Right renal pelvis (tissue), 4 donors: ENCODE results near the gene SDK1. TPM values are rescaled to one million over a fixed set of nuclear protein-coding genes. Genes with fewer than 3 reads are reported as not detected.

Experiments used
- DNase-seq, 4 donors: peaks; one replicate each; pipeline ENCODE4 v3.0.0-alpha.2; 2013; ENCODE audit warnings: low read depth in 4 of 4, low spot score in 3 of 4, missing footprints in 1 of 4
- polyA plus RNA-seq, 4 donors: library from polyadenylated mRNA; unstranded; fragments of 120-200 nt; gene quantifications; one replicate each; pipeline ENCODE4 v1.2.1, GENCODE V29; 2013; ENCODE audit not compliant: insufficient read length in 4 of 4

SDK1 gene
- polyA plus RNA-seq, 4 donors = 6.8 to 8.2 (median 6.9) TPM

- DNase-seq = no peak
Observed at GRCh38 chr7:3757059-3757458, 456.0 kb downstream of the SDK1 start.

DNA sequence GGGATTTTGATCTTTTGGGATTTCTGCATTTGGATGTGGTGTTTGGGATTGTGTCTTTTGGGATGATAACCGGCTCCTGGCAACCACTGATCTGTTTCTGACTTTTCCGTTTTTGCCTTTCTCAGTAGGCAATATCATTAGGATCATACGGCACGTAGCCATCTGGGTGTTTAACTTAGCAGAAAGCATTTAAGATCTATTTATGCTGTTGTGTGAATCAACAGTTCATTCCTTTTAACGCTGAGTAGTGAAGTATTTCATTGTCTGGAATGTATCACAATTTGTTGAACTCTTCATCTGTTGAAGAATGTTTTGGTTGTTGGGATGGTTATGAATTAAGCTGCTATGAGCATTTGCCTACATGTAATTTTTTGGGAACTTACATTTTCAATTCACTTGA is 459.6 kb downstream of the SDK1 start:
- DNase-seq = no peak

- DNase-seq = no peak
Observed at GRCh38 chr7:3762146-3762831, 461.2 kb downstream of the SDK1 start.

GRCh38 chr7:3767917-3768777 is 467.1 kb downstream of the SDK1 start:
- no peak for DNase-seq

DNA sequence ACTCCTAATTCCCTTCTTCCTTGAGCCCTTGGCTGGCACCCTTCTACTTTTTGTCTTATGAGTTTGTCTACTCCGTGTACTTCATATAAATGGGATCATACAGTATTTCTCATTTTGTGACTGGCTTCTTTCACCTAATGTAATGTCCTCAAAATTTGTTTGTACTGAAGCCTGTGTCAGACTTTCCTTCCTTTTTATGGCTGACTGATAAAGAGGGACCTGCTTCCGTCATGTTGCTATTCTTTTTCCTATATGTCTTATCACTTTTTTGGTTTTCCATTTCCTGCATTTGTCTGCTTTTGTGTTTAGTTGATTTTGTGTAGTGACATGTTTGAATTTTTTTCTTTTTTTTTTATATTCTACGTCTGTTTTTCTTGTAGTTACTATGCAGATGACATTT is 470.9 kb downstream of the SDK1 start:
- DNase-seq = no peak

- no peak for DNase-seq
Observed at GRCh38 chr7:3778345-3778744, 477.3 kb downstream of the SDK1 start.

- no peak for DNase-seq
Observed at GRCh38 chr7:3780016-3780415, 479.0 kb downstream of the SDK1 start.

- no peak for DNase-seq
Observed at GRCh38 chr7:3780525-3780924, 479.5 kb downstream of the SDK1 start.

GRCh38 chr7:3781607-3782006 is 480.6 kb downstream of the SDK1 start:
- DNase-seq = no peak

DNA sequence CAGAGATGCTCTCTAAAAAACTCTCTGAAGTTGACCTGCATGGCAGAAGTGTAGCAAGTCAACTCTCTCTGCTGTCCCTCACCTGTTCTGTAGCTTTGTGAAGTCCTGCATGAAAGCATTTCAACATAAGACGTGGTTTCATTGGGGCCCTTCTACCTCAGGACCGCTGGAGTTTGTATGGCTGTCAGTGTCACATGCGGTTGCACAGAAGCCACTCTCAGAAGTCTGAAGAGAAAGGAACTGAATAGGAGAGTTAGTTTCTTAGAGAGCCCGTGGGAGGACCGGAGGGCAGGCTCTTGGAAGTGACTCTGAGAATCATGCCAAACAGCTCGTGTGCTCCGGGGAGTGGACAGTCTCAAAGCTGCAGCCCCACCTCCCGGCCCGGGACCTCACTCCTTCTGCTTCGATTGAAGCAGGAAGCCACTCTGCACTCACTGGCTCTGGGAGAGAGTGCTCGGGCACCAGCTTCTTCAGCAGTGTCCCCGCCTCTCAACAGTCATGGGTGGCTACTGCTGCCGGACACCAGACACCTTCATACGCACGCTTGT is 486.7 kb downstream of the SDK1 start:
- DNase-seq = peak in 1 of 4 donors; percentile 29

GRCh38 chr7:3790803-3791202 is 489.8 kb downstream of the SDK1 start:
- DNase-seq = no peak

GRCh38 chr7:3791327-3791726 is 490.3 kb downstream of the SDK1 start:
- no peak for DNase-seq

- DNase-seq = no peak
Observed at GRCh38 chr7:3795141-3795540, 494.1 kb downstream of the SDK1 start.

- no peak for DNase-seq
Observed at GRCh38 chr7:3795781-3796180, 494.7 kb downstream of the SDK1 start.

DNA sequence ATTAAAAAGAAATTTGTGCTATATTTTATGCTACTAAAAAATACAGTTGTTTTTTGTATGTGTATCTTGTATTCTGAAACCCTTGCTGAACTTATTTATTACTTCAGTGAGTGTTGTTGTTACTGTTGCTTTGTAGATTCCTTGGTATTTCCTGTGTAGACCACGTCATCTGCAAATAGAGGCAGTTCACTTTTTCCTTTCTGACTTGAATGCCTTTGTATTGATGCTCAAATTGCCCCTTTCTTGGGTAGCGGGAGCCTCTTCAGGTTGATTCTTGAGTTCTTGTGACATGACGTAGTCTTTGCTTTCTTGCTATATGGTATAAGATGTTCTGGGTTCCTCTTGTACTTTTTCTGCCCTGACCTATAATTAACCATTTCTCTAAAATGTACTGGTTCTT is 504.1 kb downstream of the SDK1 start:
- DNase-seq = no peak

DNA sequence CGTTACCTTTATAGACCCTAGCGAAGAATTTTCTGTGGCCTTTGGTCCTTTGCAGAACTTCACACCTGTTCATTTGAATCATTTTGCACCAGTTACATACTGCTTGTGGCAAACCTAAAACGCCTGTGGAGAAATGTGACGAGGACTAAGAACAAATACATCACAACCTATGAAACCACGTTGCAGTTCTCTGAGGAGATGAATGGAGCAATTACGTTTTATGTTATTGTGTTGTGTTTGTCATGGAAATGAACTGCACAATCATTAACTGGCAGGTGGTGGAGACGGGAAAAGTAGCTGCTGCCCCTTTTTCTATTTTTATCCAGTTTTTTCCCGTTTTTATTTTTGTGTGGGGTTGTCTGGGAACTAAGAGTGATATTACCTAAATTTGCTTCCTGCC is 505.5 kb downstream of the SDK1 start:
- no peak for DNase-seq

GRCh38 chr7:3807824-3808223 is 506.8 kb downstream of the SDK1 start:
- no peak for DNase-seq

DNA sequence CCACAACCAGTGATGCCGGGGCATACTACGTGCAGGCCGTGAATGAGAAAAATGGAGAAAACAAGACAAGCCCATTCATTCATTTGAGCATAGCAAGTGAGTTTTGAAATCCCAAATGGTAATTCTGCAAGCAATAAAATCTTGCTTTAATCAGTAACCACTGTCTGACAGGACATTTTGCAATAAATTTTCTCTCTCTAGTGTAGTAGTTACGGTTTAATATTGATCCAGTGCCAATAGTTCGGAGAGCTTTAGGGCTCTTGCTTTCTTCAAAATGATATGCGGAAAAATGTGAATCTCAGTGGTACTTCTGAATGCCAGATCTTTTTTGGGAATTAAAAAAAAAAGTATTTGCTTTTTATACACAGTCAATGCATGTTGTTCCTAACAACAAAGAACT is 520.4 kb downstream of the SDK1 start:
- no peak for DNase-seq

GRCh38 chr7:3825491-3825890 is 524.4 kb downstream of the SDK1 start:
- DNase-seq = no peak

- no peak for DNase-seq
Observed at GRCh38 chr7:3832199-3832598, 531.1 kb downstream of the SDK1 start.

DNA sequence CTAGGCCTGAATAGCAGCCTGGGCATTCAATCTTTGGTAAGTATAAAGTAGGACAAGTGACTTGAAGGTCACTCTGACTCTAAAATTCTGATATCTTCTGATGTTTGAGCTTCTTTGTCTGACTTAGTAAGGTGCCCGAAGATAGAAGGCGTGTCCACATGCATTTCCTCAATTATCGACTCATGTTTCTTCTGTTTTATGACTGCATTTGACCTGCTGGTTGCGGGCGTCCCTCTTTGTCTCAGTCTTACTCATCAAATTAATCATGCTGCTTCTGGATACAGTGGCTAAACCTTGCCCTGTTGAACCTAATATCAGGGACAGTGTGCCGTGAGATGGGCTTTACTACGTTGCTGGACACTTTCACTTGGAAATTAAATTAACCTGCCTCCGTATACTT is 534.1 kb downstream of the SDK1 start:
- no peak for DNase-seq

GRCh38 chr7:3836855-3837254 is 535.8 kb downstream of the SDK1 start:
- no peak for DNase-seq
